ENCODE results near the gene STK33. TPM values are rescaled to one million over a fixed set of nuclear protein-coding genes. Genes with fewer than 3 reads are reported as not detected.

STK33 gene
- total RNA-seq, 1 donor from 2014 or later = 9.5 TPM

DNA sequence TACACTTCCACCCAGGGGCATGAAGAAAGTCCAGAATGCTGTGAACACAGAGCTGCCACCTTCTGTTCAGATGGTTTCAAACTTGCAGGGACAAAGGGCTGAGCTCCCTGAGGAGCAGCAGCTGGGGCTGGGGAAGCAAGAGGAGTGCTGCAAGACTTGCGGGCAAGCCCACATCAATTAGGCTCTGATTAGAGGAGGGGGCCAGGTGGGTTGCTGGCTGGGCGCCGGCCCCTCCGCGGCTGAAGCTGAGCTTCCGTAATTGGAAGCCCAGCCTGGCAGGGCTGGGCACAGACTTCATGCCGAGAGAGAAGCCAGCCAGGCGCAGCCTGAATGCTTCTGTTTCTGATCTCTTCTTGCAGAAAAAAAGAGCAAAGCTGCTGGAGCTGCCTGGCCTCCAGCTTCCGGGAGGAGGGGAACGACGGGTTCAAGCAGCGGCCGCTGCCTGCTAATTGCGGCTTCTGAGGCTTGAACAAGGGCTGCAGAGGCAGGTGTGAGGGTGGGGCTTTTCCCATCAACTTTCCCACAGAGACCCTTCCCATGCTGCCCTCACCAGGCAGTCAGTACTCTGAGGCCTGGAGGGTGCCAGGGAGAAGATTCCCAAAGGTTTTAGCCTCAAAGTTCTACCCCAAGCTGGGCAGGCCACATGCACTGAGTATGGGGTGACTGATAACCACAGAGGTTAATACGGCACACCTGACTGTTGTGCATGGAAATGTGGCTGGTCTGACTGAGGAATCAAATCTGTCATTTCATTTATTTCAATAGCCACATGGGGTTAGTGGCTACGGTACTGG lies 239.2 kb downstream of the STK33 start:
- DNase-seq = no peak

GRCh38 chr11:8352876-8353505 lies 241.0 kb downstream of the STK33 start:
- no peak for DNase-seq

- no peak for DNase-seq
These were observed 241.7 kb downstream of the STK33 start for GRCh38 chr11:8352103-8352875.

DNA sequence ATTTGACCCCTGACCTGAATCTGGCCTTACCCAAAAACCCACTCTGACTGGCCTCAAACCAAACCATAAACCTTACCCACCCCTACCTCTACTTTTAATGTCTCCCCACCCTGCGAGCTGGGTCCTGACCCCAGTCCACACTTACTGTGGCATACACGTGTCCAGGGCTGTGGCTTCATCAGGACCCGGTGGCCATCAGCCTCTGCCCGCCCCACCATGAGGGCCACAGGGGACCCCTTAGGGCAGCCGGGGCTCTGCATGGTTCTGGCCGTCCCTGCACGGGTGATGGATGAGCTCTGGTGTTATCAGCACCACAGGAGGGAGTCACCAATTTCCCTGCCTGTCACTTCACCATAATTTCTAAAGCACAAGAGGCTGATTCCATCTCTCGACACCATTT lies 242.8 kb downstream of the STK33 start:
- DNase-seq = no peak

GRCh38 chr11:8347978-8348377 lies 246.1 kb downstream of the STK33 start:
- DNase-seq = no peak

- no peak for DNase-seq
These were observed 247.8 kb downstream of the STK33 start for GRCh38 chr11:8346157-8346755.

DNA sequence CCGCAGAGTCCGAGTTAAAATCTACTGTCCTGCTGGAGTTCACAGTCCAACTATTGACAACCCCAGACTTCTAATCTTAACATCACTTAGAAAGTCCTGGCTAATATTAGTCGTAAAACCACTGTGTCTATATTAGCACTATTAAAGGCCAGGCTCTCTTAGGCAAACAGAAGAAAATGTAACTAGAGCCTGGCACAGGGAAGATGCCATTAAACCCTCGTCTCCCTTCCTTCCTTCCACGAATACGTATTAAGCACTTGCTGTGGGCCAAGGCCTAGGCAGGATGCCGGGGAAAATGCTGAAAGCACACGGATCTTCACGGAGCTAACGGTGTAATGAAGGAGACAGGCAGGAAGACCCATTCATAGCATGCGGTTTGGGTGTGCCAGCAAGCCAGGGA lies 248.8 kb downstream of the STK33 start:
- DNase-seq = no peak

DNA sequence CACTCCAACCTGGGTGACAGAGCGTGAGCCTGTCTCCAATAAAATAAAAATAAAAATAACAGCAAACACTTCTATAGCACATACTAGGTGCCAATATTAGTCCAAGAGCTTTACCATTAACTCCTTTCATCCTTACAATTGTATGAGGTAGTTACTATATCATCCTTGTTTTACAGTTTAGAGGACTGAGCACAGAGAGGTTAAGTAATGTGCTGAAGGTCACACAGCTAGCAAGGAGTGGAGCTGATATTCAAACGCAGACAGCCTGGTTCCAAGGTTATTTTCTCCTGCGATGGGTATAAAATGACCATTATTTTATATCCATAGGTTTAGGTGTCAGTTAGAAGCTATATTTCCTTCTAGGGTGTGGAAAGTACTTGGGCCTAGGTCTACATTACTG lies 249.7 kb downstream of the STK33 start:
- DNase-seq = no peak

- no peak for DNase-seq
These were observed 251.0 kb downstream of the STK33 start for GRCh38 chr11:8342821-8343681.

GRCh38 chr11:8341996-8342395 lies 252.0 kb downstream of the STK33 start:
- DNase-seq = no peak

Small RNA genes within 50 kb of the gene (small RNA-seq; reads per million reads assigned to genes)
- not detected for gene RF00601

Other genes starting within 250 kb of the STK33 start
- 0.62 TPM for gene TRIM66, start 88.4 kb upstream of the STK33 start, total RNA-seq
- 762 TPM for gene RPL27A, start 88.6 kb upstream of the STK33 start, total RNA-seq